Activated CD8-positive, alpha-beta memory T cell treated with anti-CD3 and anti-CD28 coated beads, Interleukin-2, amount 50 U/mL, for 1 hour (primary cell): Measurements from ENCODE around the gene ASTN1.

Source experiments
- DNase-seq: peaks from one replicate; pipeline ENCODE4 v3.0.0-alpha.2; 2020; ENCODE audit errors: extremely low read depth

The ASTN1 gene

DNA sequence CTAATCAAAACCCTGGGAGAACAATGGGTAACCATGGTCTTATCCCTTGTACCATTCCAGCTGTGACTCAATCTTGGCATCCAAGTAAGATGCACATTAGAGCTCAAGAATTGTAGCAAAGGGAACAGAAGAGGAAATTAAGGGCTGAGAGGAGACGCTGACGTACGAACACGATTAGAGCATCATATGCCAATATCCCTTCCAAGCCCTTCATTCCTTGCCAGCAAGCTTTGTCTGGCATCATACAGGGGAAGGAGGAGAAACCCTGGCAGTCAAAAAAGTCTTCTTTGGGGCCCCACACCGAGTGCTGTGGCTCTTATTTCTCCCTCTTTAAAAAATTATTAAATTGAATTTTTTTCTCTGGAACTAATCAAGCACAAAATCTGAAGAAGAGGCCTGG lies 120.9 kb downstream of the ASTN1 start:
- no peak for DNase-seq

GRCh38 chr1:177035586-177035985 lies 128.9 kb downstream of the ASTN1 start:
- DNase-seq, result no peak

DNA sequence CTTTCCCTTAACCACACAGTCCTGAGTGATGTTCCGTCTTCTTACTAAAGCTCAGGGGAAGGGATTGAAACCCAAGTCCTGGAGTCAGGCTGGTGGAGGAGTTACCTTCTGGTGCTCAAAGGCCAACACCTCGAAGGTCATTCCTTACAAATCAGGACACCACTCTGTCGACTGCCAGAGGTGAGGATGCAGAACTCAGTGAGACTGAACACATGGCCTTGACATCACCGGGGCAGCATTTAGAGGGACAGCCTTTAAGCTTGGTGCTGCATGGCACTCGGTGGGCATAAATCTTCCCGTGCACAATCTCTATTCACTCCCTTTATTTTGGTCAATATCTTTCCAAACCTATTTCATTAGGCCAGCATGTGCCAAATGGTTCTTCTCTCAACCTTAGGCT lies 130.9 kb downstream of the ASTN1 start:
- no peak for DNase-seq

DNA sequence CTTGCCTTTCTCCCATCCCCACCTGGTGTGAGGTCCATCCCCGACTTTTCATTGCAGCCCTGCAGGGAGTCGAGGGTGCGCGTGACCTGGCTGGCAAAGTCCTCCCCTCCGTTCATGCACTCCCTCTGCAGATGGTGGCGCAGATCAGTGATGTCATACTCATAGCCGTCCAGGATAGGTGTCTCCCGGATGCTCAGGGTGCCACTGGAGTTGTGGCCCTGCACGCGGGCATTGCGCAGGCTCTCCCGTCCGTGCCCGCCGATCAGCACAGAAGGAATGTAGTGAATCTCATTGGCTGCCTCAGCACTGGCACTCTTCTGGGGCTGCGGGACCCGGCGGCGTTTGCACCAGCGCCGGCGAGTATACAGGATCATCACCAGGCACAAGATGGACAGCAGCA lies 132.1 kb downstream of the ASTN1 start:
- DNase-seq, result no peak

DNA sequence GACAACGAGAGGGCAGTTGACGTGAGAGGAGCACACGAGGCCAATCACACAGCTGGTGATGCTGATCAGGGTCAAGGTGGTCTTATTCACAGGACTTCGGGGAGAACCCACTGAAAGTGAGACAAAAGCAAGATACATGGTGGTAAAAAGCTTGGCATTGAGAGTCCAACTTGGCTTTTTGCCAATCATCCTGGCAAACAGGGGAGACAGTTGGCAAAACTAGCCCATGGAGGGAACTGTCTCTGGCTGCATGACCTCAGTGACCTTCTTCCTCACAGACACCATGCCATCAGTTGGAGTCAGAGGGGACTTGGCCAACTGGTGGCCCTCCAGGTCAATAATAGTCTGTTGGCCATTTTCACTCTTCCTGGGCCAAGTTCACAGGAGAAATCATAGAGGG lies 139.9 kb downstream of the ASTN1 start:
- no peak for DNase-seq

- no peak for DNase-seq
Observed at GRCh38 chr1:177023726-177024125, 140.8 kb downstream of the ASTN1 start.

GRCh38 chr1:177023249-177023648 lies 141.3 kb downstream of the ASTN1 start:
- DNase-seq, result no peak

DNA sequence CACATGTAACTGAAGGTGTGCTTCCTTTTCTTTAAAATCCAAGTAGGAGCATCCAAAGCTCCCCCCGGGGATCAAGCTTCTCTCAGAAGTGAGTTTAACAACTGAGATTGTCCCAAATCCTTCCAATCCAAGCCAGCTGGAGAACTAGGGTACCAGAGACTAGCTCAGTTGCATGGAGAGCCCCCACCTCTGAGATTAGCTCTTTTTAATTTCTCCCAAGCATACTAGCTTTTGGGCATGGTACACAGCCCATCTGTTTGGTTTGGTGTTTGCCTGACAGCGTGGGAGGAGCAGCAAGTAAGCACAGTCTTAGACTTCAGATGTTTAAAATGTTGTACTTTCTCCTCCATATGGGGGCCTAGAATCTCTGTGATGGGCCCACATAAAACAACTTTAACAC lies 142.8 kb downstream of the ASTN1 start:
- DNase-seq, result no peak

GRCh38 chr1:177020851-177021589 lies 143.5 kb downstream of the ASTN1 start:
- DNase-seq, result no peak

GRCh38 chr1:177017287-177017852 lies 147.1 kb downstream of the ASTN1 start:
- no peak for DNase-seq

DNA sequence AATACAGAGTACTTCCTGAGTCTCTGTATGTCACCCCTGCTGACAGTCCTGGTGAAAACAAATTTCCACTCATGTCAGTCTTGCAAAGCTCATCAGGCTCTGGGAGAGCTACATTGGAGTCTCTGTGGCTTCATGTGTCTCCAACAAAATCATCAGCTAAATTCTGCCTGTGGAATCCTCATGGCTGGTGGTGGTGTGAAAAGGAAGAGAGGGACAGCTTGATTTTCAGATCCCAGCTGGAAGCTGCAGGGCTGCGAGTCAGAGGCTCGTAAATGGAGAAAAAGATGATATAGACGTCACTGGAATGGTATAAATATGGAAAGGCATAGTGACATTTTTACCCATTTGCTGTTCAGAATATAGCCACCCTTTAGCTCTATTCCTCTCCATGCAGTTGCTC lies 150.2 kb downstream of the ASTN1 start:
- DNase-seq, result no peak

- DNase-seq, result no peak
Observed at GRCh38 chr1:177012342-177012925, 152.1 kb downstream of the ASTN1 start.

GRCh38 chr1:177011508-177011907 lies 153.0 kb downstream of the ASTN1 start:
- no peak for DNase-seq

DNA sequence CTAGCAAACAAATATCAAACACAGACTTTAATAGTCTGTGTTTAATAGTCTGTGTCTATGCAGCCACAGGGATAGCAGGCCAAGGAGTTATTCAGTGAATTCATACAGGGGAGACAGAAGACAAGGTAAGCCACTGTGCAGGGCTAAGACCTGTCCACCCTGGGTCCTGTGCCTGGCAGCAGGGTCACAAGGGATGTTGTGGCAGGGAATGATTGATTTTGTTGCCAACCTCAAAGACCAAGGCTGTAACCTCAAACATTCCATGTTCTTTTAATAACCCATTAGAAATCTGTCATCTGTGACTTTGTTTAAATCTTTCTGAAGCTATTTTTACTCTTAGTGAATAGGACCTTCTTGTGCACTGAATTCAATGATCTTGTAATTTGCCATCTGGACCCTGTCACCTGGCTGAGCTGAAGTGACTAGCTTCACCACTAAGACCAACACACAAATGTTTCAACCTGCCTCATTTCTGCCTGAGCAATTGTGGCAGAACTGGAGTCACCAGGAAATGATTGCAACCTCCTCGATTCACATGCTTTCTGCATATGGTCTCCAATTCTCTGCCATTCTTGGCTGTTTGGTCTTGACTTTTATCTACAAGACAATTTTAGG lies 154.2 kb downstream of the ASTN1 start:
- no peak for DNase-seq

- no peak for DNase-seq
Observed at GRCh38 chr1:177008653-177009052, 155.9 kb downstream of the ASTN1 start.

DNA sequence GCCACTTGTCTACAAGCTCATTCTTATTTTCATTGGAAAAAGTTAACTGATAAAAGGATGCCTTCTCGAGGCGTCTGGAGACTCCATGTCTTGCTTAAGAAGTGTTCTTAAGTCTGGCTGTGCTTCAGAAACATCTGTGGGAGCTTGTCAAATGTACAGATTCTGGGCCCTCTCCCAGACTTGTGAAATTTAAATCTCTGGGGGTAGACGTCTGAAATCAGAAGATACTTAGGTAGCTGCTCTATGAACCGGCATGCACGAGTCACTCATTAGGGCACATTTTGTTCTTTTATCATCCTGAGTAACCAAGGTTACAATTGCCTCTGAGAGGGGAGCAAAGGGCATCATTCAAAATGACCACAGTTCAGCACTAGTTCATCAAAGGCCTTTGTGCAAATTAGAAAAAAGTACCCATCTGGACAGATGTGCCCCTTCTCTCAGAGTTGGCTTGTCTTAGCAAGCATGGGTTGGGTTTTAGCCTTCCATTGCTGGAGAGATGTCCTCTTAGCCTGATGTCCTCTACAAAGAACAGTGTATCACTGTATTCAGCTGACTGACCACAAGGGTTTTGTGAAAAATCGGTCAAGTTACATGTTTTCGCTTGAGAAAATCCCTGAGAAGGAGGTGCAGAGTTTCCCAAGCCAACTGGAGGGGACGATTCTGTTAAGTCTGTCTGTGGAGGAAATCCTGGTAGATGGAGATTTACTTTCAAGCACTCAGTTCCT lies 156.9 kb downstream of the ASTN1 start:
- DNase-seq, result no peak

GRCh38 chr1:177002891-177003290 lies 161.6 kb downstream of the ASTN1 start:
- DNase-seq, result no peak

DNA sequence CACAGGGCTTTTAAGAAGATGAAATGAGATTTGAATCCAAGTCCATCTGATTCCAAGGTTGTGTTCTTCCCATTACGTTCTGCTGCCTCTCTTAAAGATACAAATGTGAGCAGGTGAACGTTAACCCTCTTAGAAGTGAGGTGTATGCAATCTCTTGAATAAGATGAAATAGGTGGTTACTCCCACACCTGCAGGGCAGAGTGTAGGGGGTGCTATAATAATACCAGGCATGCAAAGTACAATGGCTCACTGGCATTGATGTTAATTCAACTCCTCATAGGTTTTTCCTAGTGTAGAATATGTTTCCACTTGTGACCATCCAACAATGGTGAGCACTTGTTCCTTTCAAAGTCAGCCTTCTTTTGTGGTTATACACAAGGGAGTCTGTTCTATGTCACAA lies 163.0 kb downstream of the ASTN1 start:
- DNase-seq, result no peak

- DNase-seq, result no peak
Observed at GRCh38 chr1:176998183-176998795, 166.2 kb downstream of the ASTN1 start.

GRCh38 chr1:176996456-176997090 lies 167.9 kb downstream of the ASTN1 start:
- no peak for DNase-seq

- DNase-seq, result no peak
Observed at GRCh38 chr1:176994931-176995596, 169.4 kb downstream of the ASTN1 start.
